SKM-1 treated with dmso at 0.1 percent for 144 hours (cell line): Measurements from ENCODE around the gene APEH.
"Not testable (repeated sequence)": the region's sequence is repeated elsewhere in the genome, so short reads cannot be mapped to it uniquely, and the experiment has no call there.

ENCODE experiments used
- DNase-seq: peaks from one replicate; lab custom pipeline; 2025; ENCODE audit not compliant: unreplicated experiment; lab: John Stamatoyannopoulos, UW

Gene APEH

DNA sequence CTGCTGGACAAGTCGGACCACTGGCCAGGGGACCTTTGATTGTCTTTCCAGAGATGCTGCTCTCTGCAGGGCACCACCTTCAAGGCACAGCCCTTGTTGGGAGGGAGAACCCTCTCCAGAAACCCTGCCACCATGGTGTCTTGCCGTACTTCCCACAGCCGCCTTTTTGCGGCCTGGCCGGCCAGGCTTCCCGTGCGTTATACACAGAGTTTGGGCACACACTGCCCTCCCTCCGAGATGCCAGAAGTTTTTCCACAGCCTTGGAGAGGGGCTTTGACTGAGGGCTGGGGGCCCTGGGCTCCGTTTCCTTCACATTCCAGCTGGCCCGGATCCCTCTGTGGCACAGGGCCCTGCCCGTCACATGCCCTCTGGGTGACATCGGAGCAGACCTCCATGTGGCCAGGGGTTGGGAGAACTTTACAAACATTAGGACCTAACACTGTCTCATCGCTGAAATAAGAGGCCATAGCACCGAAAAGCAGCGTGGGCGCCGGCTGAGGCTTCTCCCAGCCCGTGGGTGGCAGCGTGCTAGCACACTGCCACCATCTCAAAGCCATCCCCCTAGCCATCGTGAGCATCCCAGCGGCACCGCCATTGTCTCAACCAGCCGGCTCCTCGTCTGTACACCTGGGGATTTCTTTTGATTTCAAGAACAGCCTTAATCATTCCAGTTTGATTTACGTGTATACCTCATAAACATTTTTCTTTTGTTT is 6.3 kb upstream of the APEH start:
- no peak for DNase-seq

DNA sequence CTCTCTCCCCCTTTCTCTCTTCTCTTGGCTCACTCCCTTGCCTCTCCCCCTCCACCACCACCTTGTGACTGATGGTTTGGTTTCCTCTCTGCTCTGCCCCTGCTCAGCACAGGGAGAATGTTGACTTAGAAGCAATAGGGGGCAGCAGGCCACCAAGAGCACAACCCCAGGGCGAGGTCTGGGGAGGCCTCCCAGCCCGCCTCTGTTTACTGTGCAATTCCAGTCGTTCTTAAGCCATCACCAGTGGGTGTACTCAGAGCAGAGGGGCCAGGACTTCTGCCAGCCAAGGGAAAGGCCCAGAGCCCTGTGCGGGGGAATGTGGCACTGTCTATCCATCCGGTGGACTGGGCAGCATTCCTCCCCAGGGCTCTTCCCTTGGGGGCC is 5.7 kb upstream of the APEH start:
- DNase-seq, result no peak

DNA sequence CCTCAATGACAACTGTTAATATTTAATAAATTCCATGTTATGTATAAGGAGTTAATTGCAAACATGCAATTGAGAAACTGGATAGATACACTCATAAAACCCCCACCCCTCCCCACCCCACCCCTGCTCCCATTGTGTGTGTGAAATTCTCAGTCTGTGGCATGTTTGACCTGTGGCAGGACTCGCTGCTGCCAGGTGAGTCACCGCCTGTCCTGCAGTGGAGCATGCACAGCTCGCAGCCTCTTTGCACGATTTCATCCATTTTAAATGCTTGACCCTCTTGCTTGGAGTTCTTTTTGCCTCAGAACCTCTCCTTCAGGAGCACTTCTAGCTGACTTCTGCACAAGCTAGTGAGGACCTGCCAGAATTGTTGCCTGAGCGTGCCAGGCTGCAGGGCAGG is 5.3 kb upstream of the APEH start:
- no peak for DNase-seq

- no peak for DNase-seq
Observed at GRCh38 chr3:49669352-49669751, 4.8 kb upstream of the APEH start.

DNA sequence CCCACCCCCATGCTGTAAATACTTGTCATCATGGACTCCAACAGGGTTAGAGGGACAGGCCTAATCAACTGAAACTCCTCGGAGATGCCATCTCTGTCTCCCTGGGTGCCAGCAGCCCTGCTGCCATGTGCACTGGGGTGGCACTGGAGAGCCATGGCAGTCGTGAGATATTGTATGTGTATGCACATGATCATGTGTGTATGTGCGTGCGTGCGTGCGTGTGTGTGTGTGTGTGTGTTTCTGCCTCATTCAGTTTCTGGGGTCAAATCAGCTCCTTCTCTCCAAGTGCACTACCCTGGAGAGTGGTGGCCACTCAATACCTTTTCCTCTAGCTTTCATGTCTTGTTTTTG is 3.2 kb upstream of the APEH start:
- DNase-seq, result no peak

DNA sequence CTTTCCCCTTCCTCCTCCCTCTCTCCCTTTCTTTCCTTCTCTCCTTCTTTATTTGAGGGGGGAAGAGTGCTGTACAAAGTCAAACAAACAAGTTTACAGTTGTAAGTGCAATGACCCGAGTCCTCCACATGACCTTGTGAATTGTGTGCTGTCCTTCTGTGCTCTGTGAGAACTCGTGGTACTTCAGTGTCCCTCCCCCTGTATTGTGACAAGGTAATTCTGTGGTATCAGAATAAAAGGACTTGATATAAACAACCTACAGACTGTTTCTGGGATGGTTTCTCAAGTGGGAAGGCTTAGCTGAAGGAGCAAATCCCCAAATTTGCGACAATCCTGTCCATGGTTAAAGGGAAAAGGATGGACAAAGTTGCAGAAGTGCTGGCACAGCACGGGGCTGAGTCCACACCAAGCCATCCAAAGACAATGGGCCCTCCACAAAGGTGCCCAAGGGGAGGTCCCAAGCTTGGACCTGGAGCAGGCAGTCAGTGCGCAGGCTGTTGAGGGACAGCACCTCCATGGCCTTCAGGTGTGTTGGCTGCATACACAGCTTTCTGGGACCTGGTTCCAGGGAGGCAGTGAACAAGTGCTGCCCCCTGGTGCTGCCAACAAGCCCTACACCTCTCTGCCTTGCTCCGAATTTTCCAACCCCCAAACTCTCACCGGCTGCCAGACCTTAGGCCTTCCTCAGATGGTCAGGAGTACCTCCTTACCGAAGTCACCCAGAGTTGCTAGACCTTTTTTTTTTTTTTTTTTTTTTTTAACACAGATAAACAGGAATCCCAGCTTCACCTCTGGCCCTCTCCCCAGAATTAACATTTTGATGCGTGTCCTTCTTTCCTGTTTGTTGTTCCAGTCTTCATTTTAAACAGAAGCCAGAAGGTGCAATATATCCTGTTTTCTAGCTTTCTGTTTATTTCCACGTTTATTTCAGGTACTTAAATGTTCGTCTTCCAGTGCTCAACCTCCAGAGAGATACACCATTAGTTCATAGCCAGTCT is 2.6 kb upstream of the APEH start:
- DNase-seq, result no peak

DNA sequence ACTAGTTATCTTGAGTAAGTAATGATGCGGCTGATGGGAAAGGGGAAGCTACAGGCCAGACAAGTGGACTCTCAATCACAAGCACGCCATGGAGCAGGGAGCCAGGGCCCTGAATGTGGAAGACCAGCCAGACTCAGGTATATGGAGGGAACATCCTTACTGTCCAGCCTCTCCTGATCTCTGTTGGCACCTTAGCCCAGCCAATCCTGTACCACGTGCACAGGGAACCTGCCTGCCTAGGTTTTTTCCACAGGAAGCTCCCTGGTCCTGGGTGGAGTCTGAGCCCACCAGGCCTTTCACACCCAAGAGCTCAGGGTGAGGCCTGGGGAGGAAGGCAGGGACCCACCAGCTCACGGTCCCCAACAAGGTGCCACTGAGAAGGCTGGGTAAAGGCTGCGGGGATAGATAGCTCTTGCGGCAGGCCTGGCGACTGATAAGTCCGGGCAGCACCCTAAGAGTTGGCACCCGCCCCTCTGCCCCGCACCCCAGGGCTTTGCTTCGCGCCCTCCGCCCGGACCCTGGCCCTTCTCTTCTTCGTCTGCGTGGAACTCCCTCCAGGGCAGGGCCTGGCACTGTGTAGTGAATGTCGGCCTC is 933 bp upstream of the APEH start:
- DNase-seq, result no peak

- no peak for DNase-seq
Observed at GRCh38 chr3:49674497-49674983, 389 bp downstream of the APEH start.

DNA sequence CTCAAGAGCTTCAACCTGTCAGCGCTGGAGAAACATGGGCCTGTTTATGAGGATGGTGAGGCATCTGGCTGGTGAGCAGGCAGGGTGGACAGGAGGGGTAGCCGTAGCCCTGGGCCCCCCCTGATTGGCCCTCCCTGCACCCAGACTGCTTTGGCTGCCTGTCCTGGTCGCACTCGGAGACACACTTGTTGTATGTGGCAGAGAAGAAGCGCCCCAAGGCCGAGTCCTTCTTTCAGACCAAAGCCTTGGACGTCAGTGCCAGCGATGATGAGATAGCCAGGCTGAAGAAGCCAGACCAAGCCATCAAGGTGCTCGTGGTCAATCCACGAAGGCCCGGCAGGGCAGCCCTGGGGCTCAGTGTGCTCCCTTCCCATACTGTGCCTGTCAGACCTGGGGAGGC is 1.8 kb downstream of the APEH start:
- no peak for DNase-seq

GRCh38 chr3:49680493-49681231 is 6.5 kb downstream of the APEH start:
- no peak for DNase-seq

GRCh38 chr3:49681232-49681522 is 7.0 kb downstream of the APEH start:
- no peak for DNase-seq

DNA sequence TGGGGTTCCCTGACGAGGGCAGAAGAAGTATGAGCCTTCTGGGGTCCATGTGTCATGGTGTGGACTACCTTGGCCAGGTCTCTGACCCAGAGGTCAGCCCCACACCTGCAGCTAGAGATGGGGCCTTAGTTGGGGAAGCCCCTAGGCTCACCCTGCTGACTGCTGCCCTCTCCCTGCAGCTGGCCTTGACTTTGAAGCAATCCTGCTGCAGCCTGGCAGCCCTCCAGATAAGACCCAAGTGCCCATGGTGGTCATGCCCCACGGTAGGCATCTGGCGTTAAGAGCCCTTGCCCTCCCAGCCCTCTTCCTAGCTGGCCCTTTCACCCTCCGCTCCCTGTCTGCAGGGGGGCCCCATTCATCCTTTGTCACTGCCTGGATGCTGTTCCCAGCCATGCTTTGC is 7.4 kb downstream of the APEH start:
- DNase-seq, result no peak

- DNase-seq, result no peak
Observed at GRCh38 chr3:49683162-49683561, 9.0 kb downstream of the APEH start.

- not testable (repeated sequence) for DNase-seq
Observed at GRCh38 chr3:49684453-49684852, 10.3 kb downstream of the APEH start.

- not testable (repeated sequence) for DNase-seq
Observed at GRCh38 chr3:49685103-49685502, 11.0 kb downstream of the APEH start.

DNA sequence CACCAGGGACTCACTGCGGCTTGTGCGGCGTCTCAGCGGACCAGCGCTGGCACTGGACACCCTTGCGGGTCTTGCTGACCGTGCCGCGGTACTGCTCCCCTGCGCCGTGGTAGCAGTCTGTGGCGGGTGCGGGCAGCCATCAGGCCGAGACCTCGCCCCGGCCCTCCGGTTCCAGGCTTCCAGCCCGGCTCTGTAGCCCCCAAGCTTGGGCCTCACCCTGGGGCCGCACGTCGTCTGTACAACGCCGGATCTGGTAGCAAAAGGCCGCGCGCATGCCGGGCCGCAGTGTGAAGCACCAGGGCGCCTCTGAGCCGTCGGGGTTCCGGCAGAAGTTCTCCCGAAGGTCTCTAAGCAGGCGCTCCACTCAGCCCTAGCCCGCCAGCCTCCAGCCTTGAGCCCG is 11.7 kb downstream of the APEH start:
- DNase-seq, result not testable (repeated sequence)

- DNase-seq, result not testable (repeated sequence)
Observed at GRCh38 chr3:49686346-49686745, 12.2 kb downstream of the APEH start.

GRCh38 chr3:49686769-49687423 is 12.7 kb downstream of the APEH start:
- not testable (repeated sequence) for DNase-seq

DNA sequence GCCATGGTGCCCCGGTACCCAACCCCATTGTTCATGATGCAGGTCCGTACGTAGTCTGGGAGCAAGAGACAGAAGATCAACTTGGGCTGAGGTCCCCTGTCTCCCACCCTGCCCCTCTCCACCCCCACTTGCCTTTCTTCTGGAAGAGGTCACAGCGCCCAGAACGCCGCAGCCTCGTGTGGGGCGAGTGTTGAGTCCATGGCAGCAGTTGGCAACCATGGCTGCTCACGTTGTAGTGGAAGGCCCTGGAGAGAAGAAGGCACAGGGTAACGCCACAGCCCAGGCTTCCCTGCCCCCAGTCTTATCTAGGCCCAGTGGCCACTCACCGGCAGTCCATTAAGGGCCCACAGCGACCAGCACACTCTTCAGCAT is 13.3 kb downstream of the APEH start:
- not testable (repeated sequence) for DNase-seq

- DNase-seq, result not testable (repeated sequence)
Observed at GRCh38 chr3:49688338-49689045, 14.3 kb downstream of the APEH start.
